ENCODE data around the gene MACROH2A2. TPM values are rescaled to one million over a fixed set of nuclear protein-coding genes. Genes with fewer than 3 reads are reported as not detected.

MACROH2A2 gene
- total RNA-seq, 1 donor from 2014 or later, result not detected

DNA sequence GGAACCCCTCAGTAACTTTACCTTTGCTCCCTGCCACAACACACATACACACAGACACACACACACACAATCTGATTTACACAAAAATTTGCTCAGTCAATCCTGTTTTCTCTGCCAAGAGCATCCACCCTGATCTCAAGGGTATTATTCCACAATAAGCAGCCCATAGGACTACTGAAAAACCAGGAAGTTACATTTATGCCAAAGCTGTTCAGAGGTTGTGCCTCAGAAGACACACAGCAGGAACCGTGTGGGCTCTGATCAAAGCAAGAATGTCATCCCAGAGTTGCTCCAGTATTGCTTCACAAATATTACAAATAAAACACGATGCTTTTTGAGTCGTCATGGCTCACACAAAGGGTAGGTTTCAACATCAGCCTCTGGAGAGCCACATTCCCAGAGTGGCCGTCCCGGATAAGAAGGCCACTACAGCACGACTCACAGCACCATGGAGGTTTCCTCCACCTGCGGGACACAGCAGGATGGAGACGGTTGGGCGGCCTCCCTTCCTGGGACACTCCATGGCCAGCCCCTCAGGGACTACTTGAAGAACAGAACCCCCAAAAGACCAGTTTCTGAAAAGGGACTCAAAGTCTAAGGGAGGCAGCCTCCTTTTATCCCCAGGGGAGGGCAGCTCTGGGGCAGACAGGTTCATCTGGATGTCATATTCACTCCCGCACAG is 78.4 kb downstream of the MACROH2A2 start:
- DNase-seq (ENCODE audit: low read depth in 2 of 2), result no peak

DNA sequence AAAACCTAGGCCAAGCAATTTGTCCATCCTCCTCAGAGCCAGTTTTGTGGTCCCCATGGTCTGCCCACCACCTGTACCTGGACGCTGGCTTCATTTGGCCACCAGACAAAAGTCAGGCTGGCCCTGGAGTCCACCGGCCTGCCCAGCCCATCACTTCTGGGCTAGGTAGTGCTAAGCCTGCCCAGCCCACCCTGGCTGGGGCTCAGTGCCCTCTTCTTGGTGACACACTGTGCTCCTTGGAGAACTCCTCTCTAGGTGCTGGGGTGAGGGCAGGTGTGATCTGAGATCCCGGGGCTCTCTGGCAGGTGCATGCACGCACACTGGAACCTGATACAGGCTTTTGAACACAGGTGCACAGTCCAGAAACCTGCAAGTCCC is 78.9 kb downstream of the MACROH2A2 start:
- no peak for DNase-seq (ENCODE audit: low read depth in 2 of 2)

DNA sequence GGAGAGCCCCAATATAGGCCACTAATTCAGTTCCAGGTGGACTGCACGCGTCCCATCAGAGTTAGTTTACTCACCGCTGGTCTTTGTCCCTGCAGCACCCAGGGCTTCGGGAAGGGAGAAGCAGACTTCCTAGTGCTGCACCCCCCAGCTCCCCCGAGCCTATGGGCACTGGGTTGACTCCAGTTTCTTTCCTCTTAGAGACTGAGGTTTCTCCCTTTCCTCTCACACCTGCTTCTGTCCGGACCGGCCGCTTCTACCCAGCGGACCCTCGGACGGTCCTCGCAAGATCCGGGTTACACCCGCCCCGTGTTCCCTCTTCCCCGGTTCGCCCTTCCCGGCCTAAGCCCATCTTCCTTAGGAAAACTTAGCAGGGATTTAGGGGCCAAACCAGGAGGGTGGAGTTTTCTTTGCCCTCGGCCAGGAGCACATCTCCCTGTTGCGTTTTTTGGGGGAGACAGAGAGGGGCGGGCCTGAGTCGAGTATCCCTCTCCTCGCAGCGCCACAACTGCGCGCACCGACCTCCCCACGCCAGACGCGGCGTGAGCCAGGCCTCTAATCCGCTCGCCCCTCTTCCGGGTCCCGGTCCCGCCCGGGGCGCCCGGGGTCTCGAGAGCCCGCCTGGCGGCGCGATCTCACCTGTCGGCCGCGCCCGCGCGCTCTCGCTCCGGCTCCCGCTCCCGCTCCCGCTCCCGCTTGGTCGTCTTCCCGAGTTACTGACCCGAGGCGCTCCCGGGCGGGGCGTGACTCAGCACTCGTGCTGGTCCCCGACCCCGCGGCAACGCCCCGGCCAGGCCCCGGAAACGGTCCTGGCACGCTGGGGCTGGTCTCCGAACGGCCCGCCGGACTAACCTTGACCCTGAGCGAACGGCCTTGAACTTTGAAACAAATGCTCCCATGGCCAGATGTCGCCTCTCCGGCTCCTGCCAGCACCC is 79.7 kb downstream of the MACROH2A2 start, which contains the start of gene AIFM2:
AIFM2 (minus strand) TSS at position 728 of the 932 bp plus-strand sequence. CDS start 8,741 bp downstream, outside the sequence.
- peak; percentile 49 to 61 for DNase-seq (ENCODE audit: low read depth in 2 of 2)

DNA sequence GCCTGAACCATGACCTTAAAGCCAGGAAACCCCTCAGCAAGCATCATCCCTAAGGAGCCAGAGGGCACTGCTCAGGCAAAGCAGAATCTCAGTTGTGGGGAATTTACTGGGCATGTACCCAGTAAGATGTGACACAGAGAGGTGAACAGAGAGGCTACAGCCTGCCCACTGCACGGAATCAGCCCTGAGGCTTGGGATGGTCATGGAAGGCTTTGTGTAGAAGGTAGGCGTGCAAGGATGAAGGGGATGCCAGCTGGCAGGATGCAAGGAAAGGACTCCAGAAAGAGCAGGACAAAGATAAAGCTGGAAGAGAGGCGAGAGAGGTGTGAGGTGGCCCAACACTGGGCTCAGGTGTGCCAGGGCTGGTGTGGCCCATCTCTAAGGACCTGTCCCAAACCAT is 82.4 kb downstream of the MACROH2A2 start:
- no peak for DNase-seq (ENCODE audit: low read depth in 2 of 2)

DNA sequence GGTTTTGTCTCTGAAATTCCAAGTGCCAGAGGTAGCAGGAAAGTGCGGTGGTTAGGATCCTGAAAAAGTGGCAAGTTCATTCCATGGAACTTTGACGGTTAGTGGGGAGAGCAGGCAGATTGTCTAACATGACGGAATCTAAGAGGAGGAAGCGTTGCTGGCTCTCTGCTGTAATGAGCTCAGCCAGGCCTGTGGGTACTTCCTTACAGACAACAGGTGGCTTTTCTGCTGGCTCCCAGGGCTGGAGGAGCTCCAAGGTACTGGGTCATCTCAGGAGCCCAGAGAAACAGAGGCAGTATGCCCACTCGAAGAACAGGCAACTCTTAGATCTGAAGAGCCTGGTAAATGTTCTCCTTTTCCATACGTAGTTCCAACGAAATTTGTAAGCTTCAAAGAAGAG is 83.0 kb downstream of the MACROH2A2 start:
- no peak for DNase-seq (ENCODE audit: low read depth in 2 of 2)

DNA sequence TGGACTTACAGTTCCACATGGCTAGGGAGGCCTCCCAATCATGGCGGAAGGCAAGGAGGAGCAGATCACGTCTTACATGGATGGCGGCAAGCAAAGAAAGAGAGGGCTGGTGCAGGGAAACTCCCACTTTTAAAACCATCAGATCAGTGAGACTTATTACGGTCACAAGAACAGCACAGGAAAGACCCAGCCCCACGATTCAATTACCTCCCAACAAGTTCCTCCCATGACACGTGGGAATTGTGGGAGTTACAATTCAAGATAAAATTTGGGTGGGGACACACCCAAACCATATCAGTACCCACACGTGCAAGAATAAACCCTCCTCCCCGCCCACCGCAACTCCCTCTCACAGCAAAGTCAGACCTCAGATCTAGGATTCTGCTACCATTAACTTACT is 84.5 kb downstream of the MACROH2A2 start:
- DNase-seq (ENCODE audit: low read depth in 2 of 2), result no peak

DNA sequence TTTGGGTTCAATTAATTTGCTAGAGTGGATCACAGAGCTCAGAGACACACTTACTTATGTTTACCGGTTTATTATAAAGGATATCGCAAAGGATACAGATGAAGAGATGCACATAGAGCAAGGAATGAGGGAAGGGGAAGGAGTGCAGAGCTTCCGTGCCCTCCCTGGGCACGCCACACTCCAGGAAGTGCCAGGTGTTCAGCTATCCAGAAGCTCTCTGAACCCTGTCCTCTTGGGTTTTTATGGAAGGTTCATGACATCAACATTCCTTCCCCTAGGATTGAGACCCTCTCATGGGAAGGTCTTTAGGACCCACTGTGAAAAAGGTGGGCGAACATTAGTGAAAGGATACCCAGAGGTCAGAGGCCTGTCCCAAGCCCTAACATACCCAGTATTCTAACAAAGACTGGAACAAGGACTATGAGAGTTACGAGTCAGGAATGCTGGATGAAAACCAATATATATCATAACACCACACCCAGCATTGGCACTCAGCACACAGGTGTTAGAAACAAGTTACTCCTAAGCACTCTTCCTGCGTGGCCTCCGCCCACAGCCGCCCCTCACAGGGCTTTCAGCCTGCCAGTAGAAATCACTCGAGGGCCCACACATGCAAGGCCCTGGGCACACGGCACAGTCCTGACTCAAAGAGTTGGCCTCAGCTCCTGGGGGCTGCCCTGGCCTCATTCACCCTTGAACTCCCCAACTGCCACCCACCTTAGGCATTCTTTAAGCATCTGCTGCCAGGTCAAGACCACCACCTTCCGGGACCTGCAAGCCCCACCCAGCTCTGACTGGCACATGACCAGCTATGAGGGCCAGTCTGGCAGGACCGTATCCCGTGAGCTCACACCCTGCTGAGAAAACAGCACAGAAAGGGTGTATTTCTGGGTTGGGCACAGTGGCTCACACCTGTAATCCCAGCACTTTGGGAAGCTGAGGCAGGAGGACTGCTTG is 85.6 kb downstream of the MACROH2A2 start:
- no peak for DNase-seq (ENCODE audit: low read depth in 2 of 2)

DNA sequence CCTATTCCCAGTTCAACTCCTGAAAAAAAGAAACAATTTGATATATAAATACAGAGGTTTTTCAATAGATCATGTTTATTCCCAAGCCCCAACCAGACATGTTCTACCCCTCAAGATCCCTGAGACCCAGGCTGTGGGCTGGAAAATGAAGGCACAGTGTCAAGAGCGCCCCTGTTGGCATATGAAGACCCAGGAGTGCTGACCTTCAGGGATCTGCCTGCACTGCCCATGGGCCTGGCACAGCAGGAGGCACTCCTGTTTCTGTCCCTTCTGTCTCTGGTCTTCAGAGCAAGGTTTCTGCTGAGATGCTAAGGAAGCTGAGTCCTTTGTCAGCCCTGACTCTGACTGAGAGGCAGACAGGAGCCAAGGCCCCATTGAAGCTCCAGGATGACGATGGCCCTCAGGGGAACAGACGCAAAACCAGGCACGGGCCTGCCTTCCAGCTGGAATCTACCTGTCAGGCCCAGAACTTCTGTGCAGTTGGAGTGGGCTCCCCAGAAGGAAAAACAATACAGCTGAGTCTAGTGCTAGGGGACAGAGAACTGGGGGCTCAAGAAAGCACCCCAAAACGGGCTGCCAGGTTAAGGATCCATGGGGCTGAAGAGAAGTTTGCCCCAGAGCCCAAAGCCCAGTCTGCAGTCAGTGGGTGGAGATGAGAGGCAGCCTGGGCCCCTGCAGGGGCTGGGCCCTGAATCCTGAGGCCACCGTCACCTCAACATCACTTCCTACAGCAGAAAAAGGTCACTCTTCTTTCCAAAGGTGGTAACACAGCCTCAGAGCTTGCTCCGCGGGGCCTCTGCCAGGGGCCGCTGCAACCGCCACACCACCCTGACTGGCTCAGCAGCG is 86.7 kb downstream of the MACROH2A2 start:
- no peak for DNase-seq (ENCODE audit: low read depth in 2 of 2)

DNA sequence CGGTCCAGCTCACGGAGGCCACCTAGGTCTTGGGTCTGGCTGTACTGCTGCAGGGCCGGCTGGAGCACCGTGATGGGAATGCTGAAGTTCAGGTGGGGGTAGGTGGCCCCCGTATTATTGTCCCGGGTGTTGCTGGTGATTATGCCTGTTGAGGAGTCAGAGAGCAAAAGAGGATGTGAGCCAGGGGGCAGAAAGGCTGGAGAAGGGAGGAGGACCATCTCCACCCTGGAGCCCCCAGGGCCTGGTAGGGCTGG is 87.3 kb downstream of the MACROH2A2 start:
- DNase-seq (ENCODE audit: low read depth in 2 of 2), result no peak

DNA sequence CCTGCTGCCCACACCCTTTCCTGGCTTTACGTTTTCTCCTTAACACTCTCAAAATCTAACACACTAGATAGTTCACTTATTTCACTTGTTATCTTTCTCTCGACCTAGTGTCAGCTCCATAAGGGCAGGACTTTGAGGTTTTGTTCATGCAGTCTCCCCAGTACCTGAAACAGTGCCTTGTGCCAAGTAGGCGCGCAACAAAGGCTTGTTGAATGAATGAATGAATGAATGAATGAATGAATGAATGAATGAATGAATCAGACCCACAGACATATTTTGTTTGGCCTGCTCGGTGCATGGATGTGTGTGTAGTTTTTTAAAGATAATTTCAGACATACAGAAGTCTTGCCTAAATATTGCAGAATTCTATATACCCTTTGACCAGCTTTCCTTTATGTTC is 87.7 kb downstream of the MACROH2A2 start:
- no peak for DNase-seq (ENCODE audit: low read depth in 2 of 2)

DNA sequence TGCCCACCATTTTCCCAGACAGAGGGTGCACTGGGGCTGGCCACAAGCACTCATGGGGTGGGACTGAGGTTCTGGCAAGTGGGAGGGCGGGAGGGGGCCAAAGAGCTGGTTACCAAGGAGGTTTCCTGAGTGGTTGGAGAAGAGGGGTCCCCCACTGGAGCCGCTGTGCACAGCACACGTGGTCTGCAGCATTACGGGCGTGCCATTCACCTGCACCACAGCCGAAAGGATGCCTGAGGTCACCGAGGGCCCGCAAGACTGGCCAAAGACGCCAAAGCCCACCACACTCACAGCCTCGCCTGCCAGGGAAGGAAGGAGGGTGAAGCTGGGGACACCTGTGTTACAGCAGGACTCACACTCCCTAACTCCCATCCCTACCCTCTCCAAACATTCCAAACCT is 89.9 kb downstream of the MACROH2A2 start:
- DNase-seq (ENCODE audit: low read depth in 2 of 2), result no peak

DNA sequence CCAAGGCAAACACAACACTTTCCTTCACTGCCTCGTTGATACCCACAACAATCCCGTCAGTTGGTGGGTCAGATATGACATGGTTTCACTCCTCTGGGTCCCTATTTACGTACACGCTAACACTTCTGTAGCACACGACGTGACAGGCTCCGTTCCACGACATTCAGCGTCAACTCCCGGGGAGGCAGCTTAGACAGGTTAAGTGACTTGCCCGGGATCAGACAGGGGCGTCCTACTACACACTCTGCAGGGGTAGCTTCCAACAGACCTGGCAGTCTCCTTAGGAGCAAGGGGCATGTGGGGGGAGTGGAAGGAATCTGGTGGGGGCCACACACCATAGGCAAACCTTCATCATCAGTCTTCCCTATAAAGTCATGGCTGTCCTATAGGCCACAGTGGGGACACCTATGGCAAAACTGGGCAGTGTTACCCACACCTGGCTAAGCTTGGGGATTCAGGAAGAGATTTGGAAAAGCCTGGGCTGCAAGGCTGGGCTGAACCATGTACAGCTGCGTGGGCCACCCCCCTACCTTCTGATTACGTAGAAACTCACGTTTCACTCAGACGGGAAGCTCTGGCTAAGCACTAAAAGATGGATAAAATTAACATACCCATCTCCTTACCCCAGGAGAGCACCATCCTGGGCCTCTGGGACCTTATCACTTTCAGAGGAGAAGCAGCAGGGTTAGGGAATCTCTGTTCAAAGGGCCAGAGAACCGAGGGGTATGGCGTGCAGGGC is 91.9 kb downstream of the MACROH2A2 start:
- DNase-seq (ENCODE audit: low read depth in 2 of 2), result no peak

DNA sequence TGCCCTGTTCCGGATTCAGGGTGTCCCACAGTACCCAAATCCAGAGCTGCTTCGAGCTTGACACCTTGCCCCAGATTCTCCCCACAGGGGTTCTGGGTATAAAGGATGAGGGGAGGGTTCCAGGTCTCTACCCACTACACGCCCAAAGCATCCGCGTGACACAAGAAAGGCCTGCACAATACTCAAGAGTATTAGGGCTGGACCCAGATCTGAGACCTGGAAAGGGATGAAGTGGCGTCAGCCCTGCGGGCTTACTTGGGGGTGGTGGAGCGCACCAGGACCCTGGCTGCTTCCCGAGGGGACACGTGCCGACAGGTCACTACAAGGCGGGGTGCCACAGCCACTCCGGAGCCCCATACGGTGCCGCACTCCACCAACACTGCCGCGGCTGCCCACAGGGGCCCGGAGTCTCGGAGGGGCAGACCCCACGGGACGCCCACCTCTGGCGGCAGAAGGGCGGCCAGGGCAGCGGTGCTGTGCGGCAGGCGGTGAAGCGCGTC is 92.6 kb downstream of the MACROH2A2 start:
- DNase-seq (ENCODE audit: low read depth in 2 of 2), result no peak

DNA sequence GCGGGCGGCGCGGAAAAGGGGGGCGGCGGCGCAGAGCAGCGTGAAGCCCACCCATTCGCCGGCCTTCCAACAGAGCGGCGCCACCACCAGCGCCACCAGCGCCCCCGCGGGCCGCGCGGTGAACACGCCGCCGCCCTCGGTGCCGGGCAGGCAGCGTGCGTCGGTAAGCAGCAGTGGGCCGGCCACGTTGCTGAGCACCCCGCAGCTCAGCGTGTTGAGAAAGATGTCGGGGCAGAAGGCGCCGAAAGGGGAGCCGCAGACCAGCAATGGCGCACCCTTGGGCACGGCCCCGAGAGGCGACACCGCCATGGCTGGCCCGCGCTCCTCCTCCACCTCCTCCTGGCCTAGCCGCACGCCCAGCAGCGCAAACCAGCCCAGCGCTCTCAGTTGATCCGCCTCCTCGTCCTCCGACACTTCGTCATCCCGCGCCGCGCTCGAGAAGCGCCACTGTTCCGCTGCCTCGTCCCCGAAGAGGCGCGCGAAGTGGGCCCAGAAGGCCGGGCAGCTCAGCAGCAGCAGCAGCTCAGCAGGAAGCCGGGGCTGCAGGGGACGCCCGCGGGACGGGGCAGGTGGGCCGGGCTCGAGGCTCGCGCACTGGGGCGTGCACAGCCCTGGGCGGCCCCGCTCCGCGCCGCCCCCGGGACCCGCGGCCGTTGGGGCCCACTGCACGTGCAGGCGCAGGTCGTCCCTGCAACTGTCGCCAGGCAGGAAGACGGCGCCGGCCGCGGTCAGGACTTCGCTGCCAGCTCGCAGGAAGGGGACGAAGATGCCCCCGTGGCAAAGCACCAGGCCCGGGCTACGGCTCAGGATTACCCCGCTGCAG is 93.2 kb downstream of the MACROH2A2 start:
- peak; percentile 70 to 78 for DNase-seq (ENCODE audit: low read depth in 2 of 2)

DNA sequence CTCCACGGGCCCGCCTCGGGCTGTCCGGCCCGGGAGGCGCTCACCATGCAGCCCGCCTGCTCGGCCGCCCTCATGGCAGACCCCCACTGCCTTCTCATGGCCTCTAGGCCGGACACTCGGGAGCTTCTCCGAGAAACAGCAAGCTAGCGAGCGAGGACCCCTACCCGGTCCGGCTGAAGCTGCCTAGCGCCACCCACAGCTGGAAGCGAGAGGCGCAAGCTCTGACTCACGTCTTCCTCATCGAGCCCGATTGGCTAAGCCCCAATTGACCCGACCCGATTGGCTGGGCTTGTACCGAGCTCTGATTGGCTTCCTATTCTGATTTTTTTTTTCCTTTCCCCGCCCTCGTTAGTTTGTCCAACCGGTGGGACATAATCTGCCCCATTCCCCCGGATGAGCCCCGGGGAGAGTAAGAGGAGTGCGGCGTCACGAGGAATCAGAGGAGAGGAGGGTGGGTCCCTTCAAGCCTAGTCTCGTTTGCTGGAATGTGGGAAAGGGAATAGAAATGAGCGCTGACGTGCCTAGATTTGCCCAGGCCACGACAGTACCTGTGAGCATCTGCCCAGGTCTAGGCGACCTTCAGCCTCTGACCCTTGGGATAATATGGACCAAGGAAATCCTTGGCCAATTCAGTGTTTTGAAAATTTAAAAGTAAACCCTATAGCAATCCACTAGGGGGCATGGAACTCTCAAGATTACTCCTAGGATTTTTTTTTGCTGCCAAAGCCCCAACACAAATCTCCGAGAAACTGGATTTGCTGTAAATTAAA is 94.0 kb downstream of the MACROH2A2 start, which contains the start of gene TYSND1:
TYSND1 (minus strand) TSS at position 212 of the 770 bp plus-strand sequence; CDS start at position 98, 114 bp downstream.
- DNase-seq (ENCODE audit: low read depth in 2 of 2), result peak; percentile 98

DNA sequence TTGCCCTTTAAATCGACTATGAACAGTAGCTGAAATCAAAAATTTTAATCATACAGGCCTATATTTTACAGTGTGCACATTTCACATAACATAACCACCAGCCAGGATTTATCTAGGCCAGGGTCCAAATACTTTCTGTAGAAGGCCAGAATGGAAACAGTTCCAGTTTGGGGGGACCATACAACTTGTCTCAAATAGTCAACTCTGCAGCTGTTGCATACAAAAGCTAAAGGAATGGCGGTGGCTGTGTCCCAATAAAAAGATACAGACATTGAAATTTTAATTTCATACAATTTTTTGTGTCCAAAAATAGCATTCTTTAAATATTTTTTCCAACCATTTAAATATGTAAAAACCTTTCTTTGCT is 94.6 kb downstream of the MACROH2A2 start:
- no peak for DNase-seq (ENCODE audit: low read depth in 2 of 2)

DNA sequence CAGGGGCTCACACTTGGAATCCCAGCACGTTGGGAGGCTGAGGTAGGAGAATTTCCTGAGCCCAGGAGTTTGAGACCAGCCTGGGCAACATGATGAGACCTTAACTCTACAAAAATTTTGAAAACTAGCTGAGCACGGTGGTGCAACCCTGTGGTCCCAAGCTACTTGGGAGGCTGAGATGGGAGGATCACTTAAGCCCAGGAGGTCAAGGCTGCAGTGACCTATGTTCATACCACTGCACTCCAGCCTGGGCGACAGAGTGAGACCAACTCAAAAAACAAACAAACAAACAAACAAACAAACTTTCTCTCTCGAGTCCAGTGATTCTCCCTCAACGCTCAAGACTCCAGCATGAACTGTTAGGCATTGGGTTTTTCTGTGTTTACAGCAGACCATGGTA is 95.9 kb downstream of the MACROH2A2 start:
- DNase-seq (ENCODE audit: low read depth in 2 of 2), result no peak

DNA sequence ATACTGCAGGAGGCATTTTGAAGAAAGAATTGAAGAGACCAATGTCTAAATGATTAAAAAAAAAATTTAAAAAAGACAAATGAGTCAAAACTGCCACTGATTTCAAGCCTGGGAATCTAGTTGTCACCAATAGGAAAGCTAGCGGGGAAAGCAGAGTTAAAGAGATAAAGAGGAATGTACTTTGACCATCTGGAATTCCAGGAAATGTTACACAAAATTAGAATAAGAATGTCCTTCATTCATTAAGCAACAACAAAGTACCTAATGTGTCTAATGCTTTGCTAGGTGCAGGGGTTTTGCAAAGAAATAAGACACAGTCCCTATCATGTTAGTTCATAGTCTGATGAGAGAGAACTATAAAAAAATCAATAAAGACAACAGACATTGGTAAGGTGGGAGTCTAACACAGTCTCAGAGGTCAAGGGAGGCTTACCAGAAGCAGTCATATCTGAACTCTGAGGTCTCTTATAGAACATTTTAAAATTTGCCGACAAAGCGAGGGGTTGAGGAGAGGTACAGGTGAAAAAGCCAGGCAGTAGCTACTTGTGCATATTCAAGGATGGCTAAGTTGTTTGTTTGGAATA is 102.7 kb downstream of the MACROH2A2 start:
- no peak for DNase-seq (ENCODE audit: low read depth in 2 of 2)
